AML-193 (cell line): ENCODE measurements around the gene ATP5F1D.

ENCODE experiments used
- DNase-seq, 2 experiments: peaks; one replicate each; lab custom pipeline; 2025; lab: John Stamatoyannopoulos, UW

The ATP5F1D gene

DNA sequence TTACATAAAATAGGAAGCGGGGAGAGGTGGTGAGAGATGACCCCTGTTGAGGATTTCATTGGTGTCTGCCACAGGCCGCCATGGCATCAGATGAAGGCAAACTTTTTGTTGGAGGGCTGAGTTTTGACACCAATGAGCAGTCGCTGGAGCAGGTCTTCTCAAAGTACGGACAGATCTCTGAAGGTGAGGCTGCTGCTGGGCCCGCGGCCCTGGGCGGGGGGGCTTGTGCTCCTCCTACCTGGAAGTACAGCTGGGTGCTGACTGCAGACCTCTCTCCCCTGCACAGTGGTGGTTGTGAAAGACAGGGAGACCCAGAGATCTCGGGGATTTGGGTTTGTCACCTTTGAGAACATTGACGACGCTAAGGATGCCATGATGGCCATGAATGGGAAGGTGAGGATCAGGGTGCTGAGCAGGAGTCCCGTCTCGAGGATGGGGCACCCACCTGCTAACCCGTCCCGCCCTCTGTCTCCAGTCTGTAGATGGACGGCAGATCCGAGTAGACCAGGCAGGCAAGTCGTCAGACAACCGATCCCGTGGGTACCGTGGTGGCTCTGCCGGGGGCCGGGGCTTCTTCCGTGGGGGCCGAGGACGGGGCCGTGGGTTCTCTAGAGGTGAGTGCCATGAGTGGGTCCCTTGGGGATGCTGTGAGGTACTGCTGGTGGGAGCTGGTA is 29.4 kb downstream of the ATP5F1D start:
- DNase-seq = no peak

DNA sequence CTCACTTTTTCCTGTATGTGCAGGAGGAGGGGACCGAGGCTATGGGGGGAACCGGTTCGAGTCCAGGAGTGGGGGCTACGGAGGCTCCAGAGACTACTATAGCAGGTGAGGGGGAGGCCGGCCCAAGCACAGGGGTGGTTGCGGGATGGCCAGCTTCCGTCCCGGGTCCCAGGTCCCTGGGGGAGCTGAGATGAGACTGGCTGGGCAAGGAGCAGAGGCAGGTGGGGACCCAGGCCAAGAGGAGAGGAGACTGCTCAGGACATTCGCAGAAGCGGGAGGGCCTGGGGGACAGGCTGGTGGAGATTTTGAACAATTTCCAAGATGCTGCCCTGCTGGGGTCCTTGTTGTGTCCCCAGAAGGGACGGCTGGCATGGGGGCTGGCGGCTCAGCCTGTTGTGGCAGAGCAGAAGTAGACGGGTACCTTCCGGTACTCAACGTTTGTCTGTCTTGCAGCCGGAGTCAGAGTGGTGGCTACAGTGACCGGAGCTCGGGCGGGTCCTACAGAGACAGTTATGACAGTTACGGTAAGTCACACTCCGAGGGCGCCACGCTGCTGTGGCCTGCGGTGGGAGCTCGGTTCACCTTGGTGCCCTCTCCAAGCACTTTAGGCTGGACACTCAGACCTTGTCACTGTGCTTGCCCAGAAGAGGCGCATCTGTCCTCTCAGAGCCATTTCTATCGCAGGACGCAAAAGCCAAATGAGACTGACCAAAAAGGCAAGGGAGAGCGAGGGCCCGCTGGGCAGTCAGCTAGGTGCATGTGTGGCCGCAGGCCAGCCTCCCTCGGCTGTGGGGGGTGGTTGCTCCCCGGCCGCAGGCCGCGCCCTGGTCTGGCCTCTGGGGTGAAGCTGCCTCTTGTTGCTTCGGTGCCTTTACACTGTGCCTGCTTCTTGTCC is 30.2 kb downstream of the ATP5F1D start:
- DNase-seq = no peak

DNA sequence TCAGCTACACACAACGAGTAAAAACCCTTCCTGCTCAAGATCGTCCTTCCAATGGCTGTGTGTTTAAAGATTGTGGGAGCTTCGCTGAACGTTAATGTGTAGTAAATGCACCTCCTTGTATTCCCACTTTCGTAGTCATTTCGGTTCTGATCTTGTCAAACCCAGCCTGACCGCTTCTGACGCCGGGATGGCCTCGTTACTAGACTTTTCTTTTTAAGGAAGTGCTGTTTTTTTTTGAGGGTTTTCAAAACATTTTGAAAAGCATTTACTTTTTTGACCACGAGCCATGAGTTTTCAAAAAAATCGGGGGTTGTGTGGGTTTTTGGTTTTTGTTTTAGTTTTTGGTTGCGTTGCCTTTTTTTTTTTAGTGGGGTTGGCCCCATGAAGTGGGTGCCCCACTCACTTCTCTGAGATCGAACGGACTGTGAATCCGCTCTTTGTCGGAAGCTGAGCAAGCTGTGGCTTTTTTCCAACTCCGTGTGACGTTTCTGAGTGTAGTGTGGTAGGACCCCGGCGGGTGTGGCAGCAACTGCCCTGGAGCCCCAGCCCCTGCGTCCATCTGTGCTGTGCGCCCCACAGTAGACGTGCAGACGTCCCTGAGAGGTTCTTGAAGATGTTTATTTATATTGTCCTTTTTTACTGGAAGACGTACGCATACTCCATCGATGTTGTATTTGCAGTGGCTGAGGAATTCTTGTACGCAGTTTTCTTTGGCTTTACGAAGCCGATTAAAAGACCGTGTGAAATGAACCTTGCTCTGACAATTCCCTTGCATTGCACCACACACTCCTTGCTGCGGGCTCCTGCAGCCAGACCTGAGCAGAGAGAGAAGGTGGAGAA is 31.1 kb downstream of the ATP5F1D start:
- DNase-seq = no peak

DNA sequence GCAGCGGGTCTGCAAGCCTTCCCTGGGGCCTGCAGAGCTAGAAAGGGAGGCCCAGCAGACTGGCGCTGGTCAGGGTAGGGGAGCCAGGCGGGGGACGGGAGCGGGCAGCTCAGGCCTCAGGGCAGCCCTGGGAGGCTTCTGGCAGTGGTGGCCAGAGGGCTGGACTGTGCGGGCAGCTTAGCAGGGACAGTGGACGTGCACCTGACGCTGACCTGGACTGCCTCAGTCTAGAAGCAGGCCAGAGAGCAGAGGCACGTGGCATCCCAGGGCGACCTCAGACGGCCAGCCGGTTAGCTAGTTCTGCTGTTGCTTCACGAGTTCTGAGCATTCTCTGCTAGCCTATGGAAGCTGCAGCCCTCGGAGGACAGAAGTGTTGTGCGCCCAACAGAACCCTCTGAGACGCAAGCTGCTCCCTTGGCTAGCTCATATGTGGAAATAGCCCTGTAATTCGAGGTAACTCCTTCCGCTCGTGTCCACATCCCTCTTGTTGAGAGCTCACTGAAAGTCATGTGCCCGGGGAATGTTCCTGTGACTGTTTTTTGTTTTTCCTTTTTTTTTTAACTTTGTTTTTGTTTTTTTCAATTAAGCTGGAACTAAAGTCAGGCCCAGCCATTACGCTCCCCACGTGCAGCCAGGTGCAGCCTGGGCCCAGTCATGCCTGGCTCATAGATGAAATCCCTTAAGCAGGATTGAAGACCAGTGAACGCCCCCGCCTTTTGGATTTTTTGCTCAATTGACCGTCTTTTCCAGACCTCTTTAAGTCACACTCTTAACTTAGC is 31.9 kb downstream of the ATP5F1D start:
- no peak for DNase-seq

DNA sequence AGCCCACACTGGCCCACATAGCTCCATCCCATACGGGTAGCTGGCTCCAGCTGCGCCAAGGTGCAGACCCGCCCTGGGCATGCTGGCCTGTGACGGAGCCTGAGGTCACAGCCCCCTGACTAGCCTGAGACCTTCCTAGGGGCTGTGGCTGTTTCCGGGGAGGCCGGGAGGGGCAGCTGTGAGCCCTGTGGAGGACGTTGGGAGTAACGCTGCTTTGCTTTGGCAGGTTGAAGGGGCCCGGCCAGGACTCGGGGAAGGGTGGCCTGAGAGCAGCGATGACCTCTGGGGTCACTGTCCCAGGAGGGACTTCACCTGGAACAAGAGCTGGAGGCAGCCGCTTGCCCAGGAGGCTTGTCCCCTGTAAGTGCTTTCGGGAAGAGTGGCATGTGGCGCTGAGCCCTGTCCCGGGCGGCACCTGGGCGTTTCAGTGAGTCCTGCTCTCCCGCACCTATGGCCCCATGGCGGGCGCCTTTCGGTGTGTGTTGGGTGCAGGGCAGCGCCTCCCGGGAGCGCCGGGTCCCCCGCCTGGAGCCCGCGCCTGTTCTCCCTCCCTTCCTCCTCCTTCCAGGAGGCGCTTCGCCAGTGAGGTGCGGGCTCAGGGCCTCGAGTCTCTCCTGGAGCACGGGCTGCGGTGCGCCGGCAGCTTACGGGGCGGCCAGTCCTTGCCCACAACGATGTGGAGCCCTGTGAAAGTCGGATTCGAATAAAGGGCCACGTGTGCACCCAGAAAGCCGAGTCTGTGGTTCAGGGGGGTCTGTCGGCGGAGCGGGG is 32.7 kb downstream of the ATP5F1D start:
- DNase-seq = no peak

DNA sequence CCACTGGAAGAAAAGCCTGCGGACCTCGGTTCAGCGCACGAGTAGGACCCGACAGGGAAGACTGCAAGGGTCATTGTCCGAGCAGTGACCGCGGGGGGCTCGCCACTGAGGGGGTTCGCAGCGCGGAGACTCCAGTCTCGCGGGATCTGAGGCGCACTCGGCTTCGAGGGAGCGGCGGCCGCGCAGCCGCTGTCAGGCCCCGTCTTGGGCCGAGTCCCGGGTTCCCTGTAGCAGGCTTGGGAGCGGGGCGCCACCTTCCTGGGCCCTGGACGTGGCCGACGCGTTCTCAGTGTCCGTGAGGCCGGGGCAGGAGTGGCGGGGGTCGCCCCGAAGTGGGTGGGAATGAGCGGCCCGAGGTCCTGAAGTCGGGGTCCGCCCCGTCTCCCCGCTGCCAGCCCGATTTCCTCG is 33.3 kb downstream of the ATP5F1D start:
- no peak for DNase-seq

DNA sequence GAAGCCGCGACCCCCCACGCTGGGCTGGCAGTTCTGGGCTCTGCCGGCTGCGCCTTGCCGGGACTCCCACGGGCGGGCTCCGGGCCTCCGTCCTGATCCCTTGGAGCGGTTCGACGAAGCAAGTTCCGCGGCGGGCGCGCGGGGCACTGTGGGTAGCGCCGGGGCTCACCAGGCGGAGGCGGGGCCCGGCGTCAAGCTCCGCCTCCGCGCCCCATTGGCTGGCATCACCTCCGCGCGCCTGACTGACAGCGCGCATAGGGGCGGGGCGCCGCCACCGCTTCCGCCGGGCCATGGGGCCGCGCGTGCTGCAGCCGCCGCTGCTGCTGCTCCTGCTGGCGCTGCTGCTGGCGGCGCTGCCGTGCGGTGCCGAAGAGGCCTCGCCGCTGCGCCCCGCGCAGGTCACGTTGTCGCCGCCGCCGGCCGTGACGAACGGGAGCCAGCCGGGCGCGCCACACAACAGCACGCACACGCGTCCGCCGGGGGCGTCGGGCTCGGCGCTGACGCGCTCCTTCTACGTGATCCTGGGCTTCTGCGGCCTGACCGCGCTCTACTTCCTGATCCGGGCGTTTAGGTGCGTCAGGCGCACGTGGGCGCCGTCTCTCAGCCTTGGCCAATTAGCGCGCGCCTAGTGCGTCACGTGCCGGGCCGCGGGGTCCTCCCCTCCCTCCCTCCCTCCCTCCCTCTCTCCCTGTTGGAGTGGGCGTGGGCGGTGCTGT is 33.9 kb downstream of the ATP5F1D start, which contains the start of gene FAM174C:
FAM174C (plus strand) TSS at position 271 of the 716 bp plus-strand sequence; CDS start at position 291, 20 bp downstream.
- peak; percentile 92 to 93 for DNase-seq

DNA sequence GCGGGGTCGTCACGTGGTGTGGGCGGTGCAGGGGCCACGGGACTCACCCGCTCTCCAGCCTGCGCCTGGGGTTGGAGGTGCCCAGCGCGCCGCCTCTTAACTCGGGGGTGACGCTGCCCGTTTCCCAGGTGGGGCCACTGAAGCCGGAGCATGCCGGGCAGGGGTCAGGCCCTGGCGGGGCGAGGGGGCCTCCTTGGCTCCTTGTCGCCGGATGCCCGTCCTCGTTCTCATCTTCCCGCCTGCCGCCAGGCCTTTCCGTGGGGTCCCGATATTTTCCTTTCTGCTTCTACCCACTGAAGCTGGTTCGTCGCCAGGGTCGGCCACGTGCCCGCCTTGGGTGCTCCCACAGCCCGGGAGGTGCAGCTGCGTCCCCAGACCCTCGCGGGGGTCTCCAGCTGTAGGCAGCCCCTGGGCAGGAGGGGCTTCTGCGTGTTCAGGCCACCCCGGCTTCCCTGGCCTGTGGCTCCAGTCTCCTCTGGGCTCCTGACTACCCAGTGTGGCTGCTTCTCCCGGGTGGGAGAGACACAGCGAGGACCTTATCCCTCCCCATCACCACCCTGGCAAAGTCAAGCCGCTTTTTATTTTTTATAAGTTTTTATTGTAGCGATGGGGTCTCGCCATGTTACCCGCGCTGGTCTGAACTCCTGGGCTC is 34.6 kb downstream of the ATP5F1D start:
- no peak for DNase-seq

DNA sequence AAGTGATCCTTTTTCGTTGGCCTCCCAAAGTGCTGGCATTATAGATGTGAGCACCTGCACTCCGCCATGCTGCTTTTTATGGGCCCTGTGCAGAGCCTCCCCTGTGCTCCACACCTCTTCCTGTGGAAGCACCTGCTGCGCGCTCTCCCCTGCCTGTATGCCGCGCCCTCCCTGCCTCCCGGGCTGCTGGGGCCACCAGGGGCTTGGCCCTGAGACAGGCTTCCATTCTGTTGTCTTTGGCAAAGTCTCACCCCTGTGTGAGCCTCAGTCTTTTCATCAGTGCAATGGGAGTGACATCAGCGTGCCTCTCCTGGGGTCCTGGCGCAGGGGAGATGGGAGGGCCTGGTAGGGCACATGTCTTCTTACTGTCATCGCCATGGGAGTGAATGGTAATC is 35.1 kb downstream of the ATP5F1D start:
- no peak for DNase-seq

DNA sequence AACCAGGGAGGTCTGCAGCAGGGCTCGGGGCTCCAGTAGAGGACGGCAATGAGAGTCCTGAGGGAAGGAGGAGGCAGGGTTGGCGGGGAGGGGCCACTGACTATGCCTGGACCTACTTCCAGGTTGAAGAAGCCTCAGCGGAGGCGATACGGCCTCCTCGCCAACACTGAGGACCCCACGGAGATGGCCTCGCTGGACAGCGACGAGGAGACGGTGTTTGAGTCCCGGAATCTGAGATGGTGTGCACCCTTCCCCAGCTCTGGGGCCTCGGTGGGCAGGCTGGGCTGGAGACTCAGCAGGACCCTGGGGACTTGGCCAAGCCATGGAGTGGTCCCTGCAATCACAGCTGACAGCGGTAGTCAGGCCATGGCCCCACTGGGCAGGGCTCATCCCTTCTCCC is 35.5 kb downstream of the ATP5F1D start:
- no peak for DNase-seq

DNA sequence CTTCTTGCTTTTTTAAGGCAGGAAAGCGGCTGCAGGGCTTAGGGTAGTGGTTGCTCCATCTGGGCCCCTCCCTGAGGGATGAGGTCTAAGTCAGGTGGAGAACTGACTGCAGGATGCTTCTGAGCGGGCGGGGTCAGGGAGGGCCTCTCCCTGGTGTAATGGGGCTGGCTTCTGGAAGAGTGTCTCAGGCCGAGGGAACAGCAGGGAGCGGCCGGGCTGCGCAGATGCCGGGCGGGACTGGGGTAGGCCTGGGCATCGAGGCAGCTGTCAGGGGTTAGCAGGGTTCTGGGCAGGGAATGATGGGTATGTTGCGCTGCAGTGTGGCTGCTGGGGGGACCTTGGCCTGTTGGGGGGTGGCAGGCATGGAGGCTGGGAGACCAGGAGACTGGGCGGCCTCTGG is 36.5 kb downstream of the ATP5F1D start:
- no peak for DNase-seq

DNA sequence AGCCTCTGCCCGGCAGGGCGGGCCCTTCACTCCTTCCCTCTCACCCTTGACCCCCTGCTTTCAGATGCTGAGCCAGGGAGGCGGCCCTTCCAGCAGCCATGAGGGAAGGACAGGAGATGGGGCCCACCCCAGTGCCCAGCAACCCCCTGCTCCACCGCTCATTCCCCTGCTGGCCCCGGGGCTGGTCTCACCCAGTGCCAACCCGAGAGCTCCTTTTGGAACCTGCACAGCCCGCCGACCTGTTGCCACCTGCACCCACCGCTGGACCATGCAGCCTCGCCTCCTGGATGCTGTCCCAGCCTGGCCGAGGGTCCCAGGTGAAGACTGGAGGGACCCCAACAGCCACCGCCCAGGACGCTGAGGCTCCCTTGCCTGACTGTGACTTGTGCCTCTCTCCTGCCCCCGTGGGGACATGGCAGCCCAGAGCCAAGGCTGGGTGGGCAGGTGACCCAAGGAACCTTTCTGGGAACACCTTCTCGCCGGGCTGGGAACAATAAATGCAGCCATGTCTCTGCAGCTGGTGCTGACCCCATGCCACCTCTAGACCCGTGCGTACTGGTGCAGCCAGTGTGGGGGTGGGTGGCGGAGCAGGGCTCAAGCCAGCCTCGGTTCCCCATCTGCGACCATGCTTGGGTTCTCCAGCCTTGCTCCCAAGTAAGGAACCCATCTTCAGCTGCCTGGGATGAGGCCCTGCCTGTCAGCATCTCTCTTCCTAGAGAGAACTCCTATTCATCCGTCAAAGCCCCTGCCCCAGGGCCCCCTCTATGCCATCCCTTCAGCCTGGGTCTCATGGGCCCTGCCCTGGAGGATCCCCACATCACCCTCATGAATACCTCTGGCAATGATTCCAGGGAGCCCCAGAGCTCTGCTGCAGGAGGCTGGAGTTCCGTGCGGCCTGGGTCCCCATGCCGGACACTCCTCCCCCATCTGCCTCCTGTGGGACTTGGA is 37.4 kb downstream of the ATP5F1D start:
- no peak for DNase-seq

DNA sequence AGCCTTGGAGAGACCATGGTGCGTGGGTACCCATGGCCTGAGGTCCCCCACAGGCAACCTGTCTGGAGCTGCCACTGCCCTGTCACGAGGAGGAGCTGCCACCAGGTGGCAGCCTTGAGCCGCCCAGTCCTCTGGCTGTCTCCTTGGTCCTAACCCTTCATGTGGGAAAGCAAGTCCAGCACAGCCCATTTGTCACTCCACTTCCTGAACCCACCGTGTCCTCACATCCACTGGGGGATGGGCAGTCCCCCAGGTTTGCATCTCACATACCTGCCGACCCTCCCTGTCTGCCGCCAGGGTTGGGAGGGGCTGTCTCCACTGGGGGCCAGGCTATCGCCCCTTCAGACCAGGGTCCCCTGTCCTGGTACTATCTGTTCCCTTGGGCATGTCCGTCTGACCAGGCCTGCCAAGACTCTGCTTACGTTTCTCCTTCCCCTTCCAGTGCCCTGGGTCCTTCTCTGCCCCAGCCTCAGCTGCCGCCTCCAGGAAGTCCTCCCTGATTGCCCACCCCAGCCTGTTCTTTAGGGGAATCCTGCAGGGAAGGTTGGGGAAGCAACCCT is 38.3 kb downstream of the ATP5F1D start:
- DNase-seq = peak; percentile 56 to 67

DNA sequence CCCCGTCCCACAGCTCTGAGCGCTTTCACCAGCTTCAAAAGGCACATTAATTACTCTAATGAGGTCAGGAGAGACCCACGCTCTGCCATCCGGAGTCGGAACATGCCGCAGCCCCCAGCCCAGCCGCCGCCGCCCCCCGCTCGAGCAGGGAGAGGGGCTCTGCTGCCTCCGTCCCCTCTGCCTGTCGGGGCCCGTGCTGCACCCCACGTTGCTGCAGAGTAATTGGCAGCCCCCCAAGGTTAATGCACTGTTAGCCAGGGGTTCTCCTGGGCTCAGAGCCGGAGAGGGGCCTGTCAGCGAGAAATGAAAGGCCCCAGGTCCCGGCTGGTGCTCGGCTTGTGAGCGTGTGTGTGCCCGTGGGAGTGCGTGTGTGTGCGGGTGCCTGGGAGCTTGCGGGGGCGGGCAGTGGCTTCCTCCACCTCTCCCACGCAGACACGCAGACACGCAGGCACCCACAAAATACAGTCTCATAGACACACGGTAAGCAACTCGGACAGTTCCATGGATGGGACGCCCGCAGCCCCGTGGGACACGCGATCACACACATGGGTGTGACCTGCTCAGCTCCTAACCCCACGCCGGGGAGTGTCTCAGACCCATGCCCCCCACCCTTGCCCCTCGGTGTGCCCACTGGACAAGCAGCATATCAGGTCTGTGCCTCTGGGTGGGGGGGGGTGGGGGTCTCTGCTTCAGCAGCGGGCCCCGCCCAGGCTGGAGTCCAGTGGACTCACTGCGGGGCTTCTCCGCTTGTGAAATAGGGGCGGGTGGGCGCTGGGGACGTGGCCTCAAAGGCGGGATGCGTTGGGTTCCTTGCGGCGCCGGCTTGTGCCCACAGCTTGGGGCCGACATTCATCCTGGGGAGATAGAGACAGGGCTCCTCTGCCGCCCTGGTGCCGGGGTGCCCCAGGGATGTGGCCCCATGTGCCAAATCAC is 39.4 kb downstream of the ATP5F1D start:
- no peak for DNase-seq

DNA sequence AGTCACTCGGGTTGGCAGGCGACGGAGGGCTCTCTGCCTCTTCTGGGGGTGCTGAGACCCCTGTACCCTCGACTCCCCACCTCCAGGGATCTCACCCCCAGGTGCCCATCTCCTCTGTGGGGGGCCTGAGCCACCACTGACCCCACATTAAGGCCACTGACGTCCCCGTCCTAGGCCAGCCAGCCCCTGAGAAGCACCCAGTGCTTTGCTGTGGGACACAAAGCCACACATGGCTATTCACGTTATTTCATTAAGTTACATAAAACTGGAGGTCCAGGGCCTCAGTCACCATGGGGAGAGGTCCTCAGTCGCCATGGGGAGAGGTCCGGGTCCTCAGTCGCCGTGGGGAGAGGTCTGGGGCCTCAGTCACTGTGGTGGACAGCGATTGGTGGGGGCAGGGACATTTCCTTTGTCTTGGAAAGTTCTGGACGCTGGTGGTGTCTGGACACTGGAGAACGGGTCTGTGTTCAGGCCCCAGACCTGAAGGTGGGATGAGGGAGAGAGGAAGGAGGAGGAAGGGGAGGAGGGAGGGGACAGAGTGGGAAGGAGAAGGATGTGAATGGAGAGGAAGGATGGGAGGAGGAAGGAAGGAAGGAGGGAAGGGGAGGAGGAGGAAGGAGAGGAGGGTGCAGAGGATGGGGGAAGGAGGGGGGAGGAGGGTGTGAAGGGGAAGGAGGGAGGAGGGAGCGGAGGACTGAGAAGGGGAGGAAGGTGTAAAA is 40.2 kb downstream of the ATP5F1D start:
- no peak for DNase-seq

DNA sequence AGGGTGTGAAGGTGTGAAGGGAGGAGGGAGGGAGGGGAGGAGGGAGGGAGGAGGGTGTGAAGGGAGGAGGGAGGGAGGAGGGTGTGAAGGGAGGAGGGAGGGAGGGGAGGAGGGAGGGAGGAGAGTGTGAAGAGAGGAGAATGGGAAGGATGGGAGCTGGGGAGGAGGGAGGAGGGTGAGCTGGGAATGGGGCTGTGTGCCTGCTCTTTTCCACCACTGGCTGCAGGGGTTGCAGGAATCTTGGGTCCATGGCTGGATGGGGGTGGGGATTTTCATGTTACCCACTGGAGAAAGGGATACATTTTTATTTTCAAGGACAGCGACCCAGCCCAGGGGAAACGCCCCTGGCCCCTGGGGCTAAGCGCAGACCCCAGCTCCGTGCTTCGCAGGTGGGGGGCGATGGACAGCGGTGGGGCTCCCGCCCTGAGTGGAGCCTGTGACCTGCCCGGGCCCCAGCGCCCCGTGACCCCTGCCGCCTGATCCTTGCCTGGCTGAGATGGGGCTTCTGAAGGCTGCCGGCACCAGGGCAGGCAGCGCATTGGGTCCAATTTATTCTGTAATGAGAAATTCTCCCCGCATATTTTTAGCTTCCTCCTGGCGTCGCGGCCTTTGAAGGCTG is 41.1 kb downstream of the ATP5F1D start:
- DNase-seq = no peak
